Stimulated activated effector memory CD8-positive, alpha-beta T cell treated with anti-CD3 and anti-CD28 coated beads, Interleukin-12 subunit alpha, Interleukin-12 subunit beta, amount 100 ng/mL, for 72 hours (primary cell): ENCODE results near the gene LEPROT.

ENCODE experiments used
- ATAC-seq: fragments of 150-1000 bp; cut with Tn5 transposase; 2 replicates; pipeline ENCODE4 v1.10.0; 2021
- DNase-seq, 2 donors: peaks; one replicate each; pipeline ENCODE4 v3.0.0; 2021 to 2022; ENCODE audit warnings: low spot score in 2 of 2
- H3K27ac Mint-ChIP-seq: one replicate; pipeline ENCODE4 v1.8.0; 2022; ENCODE audit warnings: mild to moderate bottlenecking, mixed read lengths
- H3K36me3 Mint-ChIP-seq: one replicate; pipeline ENCODE4 v1.8.0; 2022; ENCODE audit warnings: mild to moderate bottlenecking, mixed read lengths
- H3K4me1 Mint-ChIP-seq: one replicate; pipeline ENCODE4 v1.8.0; 2022; ENCODE audit warnings: mixed read lengths
- H3K4me3 Mint-ChIP-seq: one replicate; pipeline ENCODE4 v1.8.0; 2022; ENCODE audit warnings: mild to moderate bottlenecking, mixed read lengths
- H3K9me3 Mint-ChIP-seq: one replicate; pipeline ENCODE4 v1.8.0; 2022; ENCODE audit warnings: mixed read lengths

Gene LEPROT

GRCh38 chr1:65471213-65471833, 50.9 kb downstream of the LEPROT start:
- Mint-ChIP-seq H3K36me3 (no peaks in the 10 kb centered on the region), H3K27ac (no peak overlapping the region), H3K4me1 (no peaks in the 10 kb centered on the region), H3K4me3 (no peak overlapping the region), H3K9me3 (no peaks in the 10 kb centered on the region)
- ATAC-seq (no peak), DNase-seq (no peak)

GRCh38 chr1:65471861-65472332, 51.4 kb downstream of the LEPROT start:
- H3K27ac Mint-ChIP-seq = no peak overlapping the region
- H3K36me3 Mint-ChIP-seq = no peaks in the 10 kb centered on the region
- no peaks in the 10 kb centered on the region for H3K4me1 Mint-ChIP-seq
- H3K4me3 Mint-ChIP-seq = no peak overlapping the region
- no peaks in the 10 kb centered on the region for H3K9me3 Mint-ChIP-seq
- DNase-seq (no peak), ATAC-seq (no peak)

- DNase-seq (no peak), ATAC-seq (no peak)
- no peaks in the 10 kb centered on the region for H3K36me3 Mint-ChIP-seq
- H3K4me3 Mint-ChIP-seq = no peak overlapping the region
- no peaks in the 10 kb centered on the region for H3K9me3 Mint-ChIP-seq
- H3K4me1 Mint-ChIP-seq = peaks cover 9% of the 10 kb centered on the region
- H3K27ac Mint-ChIP-seq = no peak overlapping the region
Measured at GRCh38 chr1:65476327-65476726, 55.9 kb downstream of the LEPROT start.

- Mint-ChIP-seq H3K36me3 (no peaks in the 10 kb centered on the region), H3K27ac (no peak overlapping the region)
Measured at GRCh38 chr1:65477414-65478378, 57.2 kb downstream of the LEPROT start.

GRCh38 chr1:65478379-65479026, 58.0 kb downstream of the LEPROT start:
- ATAC-seq (peak; percentile 52), DNase-seq (no peak)
- H3K36me3 Mint-ChIP-seq = no peaks in the 10 kb centered on the region
- H3K4me1 Mint-ChIP-seq = peaks cover 9% of the 10 kb centered on the region
- H3K4me3 Mint-ChIP-seq = no peak overlapping the region
- H3K9me3 Mint-ChIP-seq = no peaks in the 10 kb centered on the region
- no peak overlapping the region for H3K27ac Mint-ChIP-seq

More at GRCh38 chr1:65477414-65478378, 57.2 kb downstream of the LEPROT start:
- ATAC-seq (no peak), DNase-seq (no peak)
- Mint-ChIP-seq H3K4me3 (no peak overlapping the region), H3K4me1 (peaks cover 9% of the 10 kb centered on the region), H3K9me3 (no peaks in the 10 kb centered on the region)

GRCh38 chr1:65479554-65480204, 59.2 kb downstream of the LEPROT start:
- ATAC-seq (no peak), DNase-seq (no peak)
- H3K27ac Mint-ChIP-seq = no peak overlapping the region
- H3K4me3 Mint-ChIP-seq = no peak overlapping the region
- H3K9me3 Mint-ChIP-seq = no peaks in the 10 kb centered on the region
- peaks cover 9% of the 10 kb centered on the region for H3K4me1 Mint-ChIP-seq
- no peaks in the 10 kb centered on the region for H3K36me3 Mint-ChIP-seq

GRCh38 chr1:65480684-65481405, 60.4 kb downstream of the LEPROT start:
- no peak overlapping the region for H3K4me3 Mint-ChIP-seq
- peaks cover 9% of the 10 kb centered on the region for H3K4me1 Mint-ChIP-seq
- H3K27ac Mint-ChIP-seq = no peak overlapping the region
- H3K36me3 Mint-ChIP-seq = no peaks in the 10 kb centered on the region
- no peak for ATAC-seq
- no peak for DNase-seq
- no peaks in the 10 kb centered on the region for H3K9me3 Mint-ChIP-seq

GRCh38 chr1:65483993-65484754, 63.7 kb downstream of the LEPROT start:
- ATAC-seq = no peak
- Mint-ChIP-seq H3K9me3 (peaks cover 3% of the 10 kb centered on the region), H3K4me3 (no peak overlapping the region), H3K36me3 (no peaks in the 10 kb centered on the region), H3K27ac (no peak overlapping the region), H3K4me1 (no peaks in the 10 kb centered on the region)
- DNase-seq = no peak
